GM12892 (cell line): ENCODE results near the gene ZNF44.

Experiments used
- POLR2A ChIP-seq: IDR thresholded peaks from 2 replicates; pipeline ENCODE4 v1.6.1; 2011; ENCODE audit warnings: low read depth, low read length, control low read depth
- POLR2AphosphoS5 ChIP-seq: IDR thresholded peaks from 2 replicates; pipeline ENCODE4 v1.6.1; 2011; ENCODE audit warnings: low read depth, low read length, control low read depth
- TAF1 ChIP-seq: IDR thresholded peaks from 2 replicates; pipeline ENCODE4 v1.6.1; 2011; ENCODE audit warnings: low read depth, mild to moderate bottlenecking, control low read depth, low read length, borderline replicate concordance

DNA sequence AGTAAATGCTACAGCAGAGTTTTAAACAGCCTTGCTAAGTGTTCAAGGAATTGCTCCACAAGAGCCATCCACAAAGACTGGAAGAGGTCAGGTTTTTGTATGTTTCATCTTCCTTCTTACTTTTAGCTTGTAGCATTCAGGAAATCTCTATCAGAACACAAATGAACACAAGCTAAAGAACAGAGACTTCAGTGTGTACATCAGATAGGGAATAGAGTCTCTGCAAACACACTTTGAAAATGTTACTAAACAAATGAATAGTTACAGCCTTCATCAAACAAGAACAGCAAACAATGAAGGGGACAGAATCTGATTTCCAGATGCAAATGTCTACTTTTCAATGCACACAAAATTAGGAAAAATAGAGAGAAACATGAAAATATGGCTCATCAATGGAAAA, 31.0 kb upstream of the ZNF44 start:
- TF ChIP-seq TAF1 (no peak), POLR2A (no peak), POLR2AphosphoS5 (no peak)
